Measurements from ENCODE around the gene RPL9.

DNA sequence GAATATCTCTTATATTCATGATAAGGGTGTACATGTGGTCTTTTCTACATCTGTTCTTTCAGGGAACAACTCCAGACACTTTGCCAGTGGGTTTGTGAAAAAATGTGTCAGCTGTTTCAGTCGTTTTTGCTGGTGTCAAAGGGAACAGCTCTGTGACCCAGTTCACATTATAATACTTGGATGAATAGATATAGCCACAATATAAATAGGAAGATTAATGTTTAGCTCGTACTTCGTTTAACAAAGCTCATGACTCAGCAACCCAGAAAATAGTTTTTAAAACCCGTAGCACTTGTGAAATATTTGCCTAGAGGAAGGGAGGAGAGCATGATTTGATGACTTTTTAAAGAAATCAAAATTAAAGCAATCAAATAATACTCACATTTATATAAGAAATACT is 8.0 kb upstream of the RPL9 start:
- no peak for TF ChIP-seq POLR2A (IDR thresholded peaks at IDR 0.05; ENCODE audit: low read depth, low read length)
- TF ChIP-seq POLR2AphosphoS5 (IDR thresholded peaks at IDR 0.05; ENCODE audit: low read depth, low read length) = no peak
- TF ChIP-seq TAF1 (IDR thresholded peaks at IDR 0.05; ENCODE audit: borderline replicate concordance, low read depth, low read length) = no peak

All from GM12892 (cell line).